Upper lobe of left lung (tissue), 6 donors: ENCODE data around the gene EDC3. TPM values are rescaled to one million over a fixed set of nuclear protein-coding genes. Genes with fewer than 3 reads are reported as not detected.

ENCODE experiments used
- ATAC-seq, 2 donors: fragments of 200-7000 bp; cut with Tn5 transposase; one replicate each; pipeline ENCODE4 v1.9.1; 2022; ENCODE audit warnings: mild to moderate bottlenecking in 2 of 2, moderate library complexity in 2 of 2; ENCODE audit not compliant: low FRiP score in 2 of 2
- DNase-seq, 2 donors: peaks; one replicate each; pipeline ENCODE4 v3.0.0-alpha.2; 2019 to 2020
- H3K27ac ChIP-seq, 4 donors: fragments of 200-600 bp; sonication (generic); one replicate each; pipeline ENCODE4 v1.5.1; 2016 to 2019
- H3K27me3 ChIP-seq, 4 donors: fragments of 200-600 bp; sonication (generic); one replicate each; pipeline ENCODE4 v1.5.1; 2017 to 2019
- H3K36me3 ChIP-seq, 4 donors: fragments of 200-600 bp; sonication (generic); one replicate each; pipeline ENCODE4 v1.5.1; 2016 to 2019
- H3K4me1 ChIP-seq, 4 donors: fragments of 200-600 bp; sonication (generic); one replicate each; pipeline ENCODE4 v1.5.1; 2018 to 2019
- H3K4me3 ChIP-seq, 4 donors: fragments of 200-600 bp; sonication (generic); one replicate each; pipeline ENCODE4 v1.5.1; 2017 to 2019; ENCODE audit warnings: mild to moderate bottlenecking in 2 of 4, moderate library complexity in 1 of 4
- H3K9me3 ChIP-seq, 4 donors: fragments of 200-600 bp; sonication (generic); one replicate each; pipeline ENCODE4 v1.5.1; 2018 to 2019
- CTCF ChIP-seq, 6 experiments: fragments of 450-650 bp in 4 of 6; fragments of 200-600 bp in 2 of 6; sonication (generic) in 2 of 6; IDR thresholded peaks; one replicate each; pipeline ENCODE4 v1.5.1; 2016 to 2019; ENCODE audit warnings: antibody characterized with exemption in 6 of 6
- EP300 ChIP-seq, 4 donors: sonication (generic); formaldehyde crosslinking; IDR thresholded peaks; one replicate each; pipeline ENCODE4 v1.5.1; 2017; ENCODE audit warnings: antibody characterized with exemption in 4 of 4, control low read depth in 2 of 4
- POLR2A ChIP-seq, 4 donors: fragments of 450-650 bp; IDR thresholded peaks; one replicate each; pipeline ENCODE4 v1.5.1; 2016 to 2017; ENCODE audit warnings: antibody characterized with exemption in 4 of 4, mild to moderate bottlenecking in 2 of 4
- POLR2AphosphoS5 ChIP-seq, 2 donors: sonication (generic); formaldehyde crosslinking; IDR thresholded peaks; one replicate each; pipeline ENCODE4 v1.5.1; 2017; ENCODE audit warnings: antibody characterized with exemption in 2 of 2
- WGBS, 2 donors: methylation state at CpG; one replicate each; pipeline ENCODE4 v1.1.5; 2017 to 2018; 5-methylcytosine and 5-hydroxymethylcytosine counted together
- total RNA-seq, 6 donors: library from RNA; depleted of rRNA in 4 of 6; stranded (reverse); fragments of >200 nt in 4 of 6; gene quantifications; one replicate each; pipeline versions ENCODE4 v1.1.0 to v1.2.1, GENCODE V29; 2016 to 2021
- donor health status: DM: no; HTN: no; CAD: no; lungs with moderate emphysema.
- donor health status: DM: no; HTN: yes; CAD: no; lungs with severe emphysema.

Gene EDC3
- total RNA-seq, 6 donors from 2014 or later, result 16.7 to 43.0 (median 27.7) TPM

GRCh38 chr15:74585857-74586256 lies 110.0 kb downstream of the EDC3 start:
- Histone ChIP-seq H3K27me3 (no peaks in the 10 kb centered on the region), H3K27ac (no peak overlapping the region), H3K4me3 (no peak overlapping the region), H3K9me3 (no peaks in the 10 kb centered on the region), H3K36me3 (peaks cover 0 to 31% (median 14%) of the 10 kb centered on the region in 4 donors), H3K4me1 (peaks cover 0 to 12% (median 8%) of the 10 kb centered on the region in 4 donors)
- TF ChIP-seq CTCF (IDR thresholded peaks at IDR 0.05), result no peak
- no peak for TF ChIP-seq POLR2AphosphoS5 (IDR thresholded peaks at IDR 0.05)
- no peak for TF ChIP-seq POLR2A (IDR thresholded peaks at IDR 0.05)
- TF ChIP-seq EP300 (IDR thresholded peaks at IDR 0.05), result no peak
- 88 to 94% methylated on average over 7 to 9 of the region's 9 CpGs for WGBS, 2 donors
- DNase-seq (no peak), ATAC-seq (no peak)

- DNase-seq (no peak), ATAC-seq (no peak)
- no peak overlapping the region for H3K4me3 ChIP-seq
- H3K27ac ChIP-seq, result no peak overlapping the region
- TF ChIP-seq CTCF (IDR thresholded peaks at IDR 0.05) (no peak), POLR2A (IDR thresholded peaks at IDR 0.05) (no peak), EP300 (IDR thresholded peaks at IDR 0.05) (no peak), POLR2AphosphoS5 (IDR thresholded peaks at IDR 0.05) (no peak)
- no peaks in the 10 kb centered on the region for H3K27me3 ChIP-seq
- H3K4me1 ChIP-seq, result peaks cover 0 to 12% (median 8%) of the 10 kb centered on the region in 4 donors
- no peaks in the 10 kb centered on the region for H3K9me3 ChIP-seq
- peaks cover 0 to 27% (median 11%) of the 10 kb centered on the region in 4 donors for H3K36me3 ChIP-seq
- 41 to 53% methylated on average over 3 of the region's 3 CpGs for WGBS, 2 donors
Measured at GRCh38 chr15:74585191-74585590, 110.6 kb downstream of the EDC3 start.

GRCh38 chr15:74584779-74585178 lies 111.0 kb downstream of the EDC3 start:
- Histone ChIP-seq H3K9me3 (no peaks in the 10 kb centered on the region), H3K4me3 (no peak overlapping the region), H3K36me3 (peaks cover 0 to 27% (median 7%) of the 10 kb centered on the region in 4 donors), H3K4me1 (peaks cover 0 to 12% (median 8%) of the 10 kb centered on the region in 4 donors), H3K27ac (no peak overlapping the region), H3K27me3 (no peaks in the 10 kb centered on the region)
- ATAC-seq (no peak), DNase-seq (no peak)
- 75 to 77% methylated on average over 4 of the region's 4 CpGs for WGBS, 2 donors
- TF ChIP-seq EP300 (IDR thresholded peaks at IDR 0.05), result no peak
- no peak for TF ChIP-seq POLR2A (IDR thresholded peaks at IDR 0.05)
- no peak for TF ChIP-seq POLR2AphosphoS5 (IDR thresholded peaks at IDR 0.05)
- TF ChIP-seq CTCF (IDR thresholded peaks at IDR 0.05), result no peak

GRCh38 chr15:74584204-74584603 lies 111.6 kb downstream of the EDC3 start:
- Histone ChIP-seq H3K27ac (no peak overlapping the region), H3K27me3 (no peaks in the 10 kb centered on the region), H3K4me1 (peaks cover 0 to 9% (median 7%) of the 10 kb centered on the region in 4 donors), H3K36me3 (peaks cover 0 to 29% (median 8%) of the 10 kb centered on the region in 4 donors), H3K9me3 (no peaks in the 10 kb centered on the region), H3K4me3 (no peak overlapping the region)
- WGBS, 2 donors, result 57 to 71% methylated on average over 2 of the region's 2 CpGs
- DNase-seq (no peak), ATAC-seq (no peak)
- TF ChIP-seq CTCF (IDR thresholded peaks at IDR 0.05), result no peak
- no peak for TF ChIP-seq POLR2AphosphoS5 (IDR thresholded peaks at IDR 0.05)
- no peak for TF ChIP-seq EP300 (IDR thresholded peaks at IDR 0.05)
- TF ChIP-seq POLR2A (IDR thresholded peaks at IDR 0.05), result no peak

Other genes starting within 250 kb of the EDC3 start
- gene UBL7, start 234.9 kb downstream of the EDC3 start, total RNA-seq, result 10 to 100 TPM; 22.0 to 53.1 (median 48.6) TPM
- gene ARID3B, start 154.8 kb downstream of the EDC3 start, total RNA-seq, result 10 to 100 TPM; 11.0 to 36.7 (median 14.6) TPM
- gene CLK3, start 80.2 kb downstream of the EDC3 start, total RNA-seq, result 100 to 1,000 TPM in 2 of 6 donors, 10 to 100 TPM in 4; 78.0 to 289 (median 89.7) TPM
- 1 to 10 TPM in 2 of 6 donors, under 1 TPM in 3, not detected in 1; 0.46 to 6.1 (median 0.92) TPM for gene CYP1A1, start 29.5 kb upstream of the EDC3 start, total RNA-seq
- under 1 TPM in 2 of 6 donors, not detected in 4; 0.15 to 0.80 TPM for gene CYP1A2, start 52.8 kb upstream of the EDC3 start, total RNA-seq
- gene CSK, start 86.1 kb upstream of the EDC3 start, total RNA-seq, result 100 to 1,000 TPM in 1 of 6 donors, 10 to 100 TPM in 5; 32.7 to 104 (median 64.8) TPM
- 1 to 10 TPM in 1 of 6 donors, not detected in 5; 1.0 TPM for gene LMAN1L, start 116.8 kb upstream of the EDC3 start, total RNA-seq
- gene CPLX3, start 130.6 kb upstream of the EDC3 start, total RNA-seq, result not detected
- 100 to 1,000 TPM in 1 of 6 donors, 10 to 100 TPM in 5; 40.6 to 158 (median 65.0) TPM for gene ULK3, start 147.1 kb upstream of the EDC3 start, total RNA-seq
- 100 to 1,000 TPM in 5 of 6 donors, 10 to 100 TPM in 1; 82.8 to 155 (median 130) TPM for gene SCAMP2, start 177.3 kb upstream of the EDC3 start, total RNA-seq
- gene MPI, start 194.0 kb upstream of the EDC3 start, total RNA-seq, result 10 to 100 TPM; 21.0 to 40.6 (median 30.2) TPM
- gene FAM219B, start 210.8 kb upstream of the EDC3 start, total RNA-seq, result 100 to 1,000 TPM in 1 of 6 donors, 10 to 100 TPM in 5; 49.3 to 122 (median 71.5) TPM
- 100 to 1,000 TPM in 2 of 6 donors, 10 to 100 TPM in 4; 50.9 to 168 (median 93.0) TPM for gene COX5A, start 242.0 kb upstream of the EDC3 start, total RNA-seq